Hematopoietic multipotent progenitor cell treated with erythropoietin and hydrocortisone succinate and interleukin-3 and kit ligand, for 4 days (in vitro differentiated cells): ENCODE measurements around the gene CAPN1.
"Not testable (repeated sequence)": the region's sequence is repeated elsewhere in the genome, so short reads cannot be mapped to it uniquely, and the experiment has no call there.

Source experiments
- DNase-seq: peaks from one replicate; pipeline ENCODE4 v3.0.0-alpha.2; 2015

CAPN1 gene

DNA sequence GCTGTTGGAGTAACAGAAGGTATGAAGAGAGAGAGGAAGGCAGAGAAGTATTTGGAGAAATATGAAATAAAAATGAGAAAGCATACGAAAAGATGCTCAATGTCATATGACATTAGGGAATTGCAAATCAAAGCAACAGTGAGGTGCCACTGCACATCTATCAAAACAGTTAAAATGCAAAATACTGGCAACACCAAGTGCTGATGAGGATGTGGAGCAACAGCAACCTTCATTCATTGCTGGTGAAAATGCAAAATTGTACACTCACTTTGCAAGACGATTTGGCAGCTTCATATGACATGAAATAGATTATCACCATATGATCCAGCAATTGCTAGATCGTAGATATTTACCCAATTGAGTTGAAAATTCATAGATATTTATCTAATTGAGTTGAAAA is 21.1 kb upstream of the CAPN1 start:
- DNase-seq = no peak

DNA sequence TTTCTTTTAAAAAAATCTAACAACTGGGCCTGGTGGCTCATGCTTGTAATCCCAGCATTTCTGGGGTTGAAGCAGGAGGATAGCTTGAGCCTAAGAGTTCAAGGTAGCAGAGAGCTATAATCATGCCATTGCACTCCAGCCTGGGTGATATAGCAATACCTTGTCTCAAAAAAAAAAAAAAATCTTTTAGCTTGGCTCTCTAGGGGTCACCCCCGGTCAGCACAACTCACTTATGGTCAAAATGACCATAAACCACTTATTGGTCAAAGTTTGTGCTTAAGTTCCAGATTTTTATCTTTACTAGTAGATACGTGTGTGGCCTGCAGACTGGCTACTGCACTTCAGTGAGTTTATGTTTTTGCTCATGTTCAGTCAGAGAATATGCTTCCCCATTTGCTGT is 18.0 kb upstream of the CAPN1 start:
- DNase-seq = no peak

DNA sequence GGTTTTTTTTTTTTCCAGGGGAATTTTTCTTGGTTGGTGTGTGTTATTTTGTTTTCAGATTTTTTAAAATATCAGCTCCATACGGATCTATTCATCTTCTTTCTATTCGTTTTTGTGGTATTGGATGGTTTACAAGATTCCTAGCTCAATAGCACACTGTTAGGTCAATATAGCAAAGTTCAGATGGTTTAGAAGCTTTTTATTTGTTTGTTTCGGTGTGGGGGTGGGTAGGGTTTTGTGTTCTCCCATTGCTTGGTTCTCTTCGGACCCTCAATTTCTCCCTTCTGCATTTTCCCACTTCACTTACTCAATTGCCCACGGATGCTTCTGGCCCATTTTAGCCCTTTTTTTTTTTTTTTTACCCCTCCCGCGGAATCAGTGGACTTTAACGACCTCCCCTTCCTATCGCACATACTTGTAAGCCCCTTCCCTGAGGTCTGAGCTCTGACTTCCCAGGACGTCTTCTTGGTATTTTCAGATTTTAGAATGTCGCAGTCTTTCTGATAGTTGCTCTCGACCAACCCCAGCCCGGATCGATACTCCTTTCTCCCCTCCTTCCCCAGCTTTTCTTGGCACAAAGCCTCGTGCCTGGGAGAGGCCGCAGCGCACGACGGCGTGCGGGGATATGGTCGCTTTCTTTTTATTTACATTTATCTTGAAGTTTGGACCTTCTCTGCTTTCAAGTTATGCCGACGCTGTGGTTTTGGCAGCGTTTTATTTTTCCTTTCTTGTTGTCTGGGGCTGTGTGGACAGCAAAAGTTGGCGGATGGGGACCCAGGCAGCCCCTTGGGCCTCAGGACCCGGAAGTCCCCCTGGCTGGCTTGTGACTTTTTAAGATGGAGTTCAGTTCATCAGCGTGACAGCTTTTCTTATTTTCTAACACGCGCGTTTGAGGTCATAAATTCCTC is 16.1 kb upstream of the CAPN1 start:
- DNase-seq = no peak

DNA sequence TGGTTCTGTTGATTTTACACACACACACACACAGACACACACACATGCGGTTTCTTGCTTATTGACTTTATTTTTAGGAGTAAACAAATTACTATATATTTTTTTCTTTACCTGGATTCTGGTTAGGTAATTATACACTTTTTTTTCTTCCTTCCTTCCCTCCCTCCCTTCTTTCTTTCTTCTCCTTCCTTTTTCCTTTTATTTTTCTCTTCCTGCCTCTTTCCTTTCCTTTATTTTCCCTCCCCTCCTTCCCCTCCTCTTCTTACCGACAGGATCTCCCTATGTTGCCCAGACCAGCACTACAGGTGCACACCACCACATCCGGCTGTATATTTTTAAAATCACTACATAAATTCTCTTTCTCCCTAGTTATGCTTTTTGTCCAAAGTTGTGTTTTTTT is 14.8 kb upstream of the CAPN1 start:
- no peak for DNase-seq

DNA sequence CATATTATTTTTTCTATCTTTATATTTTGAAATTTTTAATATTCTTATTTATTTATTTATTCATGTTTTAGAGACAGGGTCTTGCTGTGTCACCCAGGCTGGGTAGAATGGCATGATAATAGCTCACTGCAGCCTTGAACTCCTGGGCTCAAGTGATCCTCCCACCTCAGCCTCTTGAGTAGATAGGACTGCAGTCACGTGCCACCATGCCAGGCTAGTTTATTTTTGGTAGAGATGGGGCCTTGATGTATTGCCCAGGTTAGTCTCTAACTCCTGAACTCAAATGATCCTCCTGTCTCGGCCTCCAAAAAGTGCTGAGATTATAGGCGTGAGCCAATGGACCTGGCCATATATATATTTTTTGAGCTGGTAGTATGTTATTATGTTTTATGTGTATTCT is 14.1 kb upstream of the CAPN1 start:
- no peak for DNase-seq

DNA sequence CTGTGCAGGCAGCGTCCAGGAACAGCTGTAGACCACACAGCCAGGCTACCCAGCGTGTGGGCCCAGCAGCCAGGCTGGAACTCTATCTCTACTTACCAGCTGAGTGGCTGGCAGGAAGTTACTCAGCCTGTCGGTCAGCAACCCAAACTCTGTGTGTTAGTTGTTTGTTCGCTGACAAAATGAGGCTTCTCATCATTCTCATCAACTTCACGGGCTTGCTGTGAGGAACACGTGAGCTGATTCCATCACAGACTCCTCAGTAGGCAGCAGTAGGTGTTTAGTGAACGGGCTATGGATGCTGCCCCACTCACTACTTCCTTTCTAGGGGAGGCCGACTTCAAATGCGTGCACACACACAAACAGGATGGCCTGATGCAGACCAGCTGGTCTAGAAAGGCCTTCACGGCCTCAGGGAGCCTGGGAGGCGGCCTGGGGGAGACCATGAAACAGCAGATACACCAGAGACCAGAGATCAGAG is 12.5 kb upstream of the CAPN1 start:
- peak; percentile 97 for DNase-seq

DNA sequence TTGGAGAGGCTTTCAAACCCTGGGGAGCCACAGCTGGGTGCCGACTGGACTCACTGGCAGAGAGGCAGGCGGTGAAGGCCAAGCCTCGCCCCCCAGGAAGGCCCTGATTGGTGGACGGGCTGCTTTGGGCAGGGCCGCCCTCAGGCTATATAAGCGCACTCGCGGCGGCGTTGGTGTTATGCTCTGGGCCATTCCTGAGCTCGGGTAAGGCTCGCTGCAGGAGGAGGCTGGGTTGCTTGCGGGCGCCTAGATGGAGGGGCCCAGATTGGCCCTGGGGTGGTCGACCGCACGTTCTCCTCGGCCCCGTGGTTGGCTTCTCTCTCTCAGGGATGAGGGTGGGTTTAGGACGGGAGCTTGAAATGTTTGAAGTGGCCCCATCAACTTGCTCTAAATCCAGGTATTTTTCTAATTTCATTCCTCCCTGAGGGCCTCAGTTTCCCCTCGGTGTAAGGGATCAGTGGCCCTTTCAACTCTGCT is 11.6 kb upstream of the CAPN1 start, which contains the start of gene SPDYC:
TSS of gene SPDYC (plus strand) at position 176 of the 477 bp plus-strand sequence. CDS start 1,125 bp downstream, outside the sequence.
- DNase-seq = peak; percentile 69

DNA sequence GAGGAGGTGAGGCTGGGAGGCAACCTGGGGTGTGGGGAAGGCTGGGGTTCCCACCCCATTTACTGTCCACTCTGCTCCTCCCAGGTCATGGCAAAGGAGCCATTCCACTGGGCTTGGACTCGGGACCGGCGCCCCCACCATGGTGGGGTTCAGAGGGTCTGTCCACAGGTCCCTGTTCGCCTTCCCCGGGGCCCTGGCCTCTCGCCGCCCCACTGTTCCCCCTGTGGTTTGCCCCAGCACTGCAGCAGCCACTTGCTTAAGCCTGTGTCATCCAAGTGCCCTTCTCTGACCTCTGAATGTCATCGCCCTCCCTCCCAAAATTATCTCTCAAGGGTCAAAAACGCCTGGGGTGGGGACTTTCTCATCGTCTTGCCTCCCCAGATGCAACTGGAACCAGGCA is 9.1 kb upstream of the CAPN1 start:
- no peak for DNase-seq

DNA sequence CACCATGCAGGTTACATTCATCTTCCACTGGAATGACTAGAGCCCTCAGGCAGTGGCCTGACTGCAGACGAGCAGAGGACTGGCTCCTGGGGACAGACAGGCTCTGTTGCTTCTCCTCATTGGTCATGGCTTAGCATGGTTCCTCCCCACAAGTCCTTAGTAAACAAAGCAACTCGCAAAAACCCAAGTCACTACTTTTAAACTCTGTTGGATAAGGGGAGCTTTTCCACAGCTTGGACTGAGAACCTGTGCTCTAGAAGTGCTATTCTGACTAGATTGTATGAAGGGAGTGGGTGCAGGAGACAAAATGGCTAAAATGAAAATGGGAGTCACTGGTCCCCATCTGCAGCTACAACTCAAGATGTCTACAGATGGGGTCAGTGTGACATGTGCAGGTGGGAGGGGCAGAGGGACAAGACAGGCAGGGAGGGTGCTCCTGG is 7.1 kb upstream of the CAPN1 start:
- not testable (repeated sequence) for DNase-seq

DNA sequence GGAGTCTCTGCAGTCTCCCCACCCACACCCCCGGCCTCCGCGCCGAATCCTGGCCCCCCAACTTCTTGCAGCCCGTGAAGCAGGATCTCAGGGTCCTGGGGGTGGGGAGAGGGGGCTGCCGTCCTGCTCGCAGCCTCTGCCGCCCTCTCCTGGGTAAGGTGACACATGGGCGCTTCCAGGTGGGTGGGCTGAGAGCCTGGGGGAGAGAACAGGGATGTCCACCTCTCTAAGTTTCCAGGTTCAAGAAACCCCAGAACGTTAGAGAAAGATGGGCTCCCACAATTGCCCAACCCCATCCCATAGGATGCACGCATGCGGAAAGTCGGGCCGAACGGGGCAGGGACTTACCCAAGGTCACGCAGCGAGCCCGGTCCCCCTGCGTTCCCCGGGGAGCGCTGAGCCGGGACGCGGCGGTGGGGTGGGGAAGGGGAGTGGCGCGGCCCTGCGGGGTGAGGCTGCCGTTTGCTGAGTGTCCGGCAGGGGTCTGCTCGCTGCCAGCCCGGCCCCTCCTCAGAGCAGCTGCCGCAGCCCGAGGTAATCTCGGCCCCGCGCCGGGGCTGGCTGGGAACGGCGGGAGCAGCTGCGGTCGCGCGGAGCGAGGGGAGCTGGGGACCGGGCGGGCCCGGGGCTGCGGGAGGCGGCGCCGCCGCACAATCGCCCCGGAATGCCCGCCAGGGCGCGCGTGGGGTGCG is 705 bp upstream of the CAPN1 start:
- peak; percentile 88 for DNase-seq

DNA sequence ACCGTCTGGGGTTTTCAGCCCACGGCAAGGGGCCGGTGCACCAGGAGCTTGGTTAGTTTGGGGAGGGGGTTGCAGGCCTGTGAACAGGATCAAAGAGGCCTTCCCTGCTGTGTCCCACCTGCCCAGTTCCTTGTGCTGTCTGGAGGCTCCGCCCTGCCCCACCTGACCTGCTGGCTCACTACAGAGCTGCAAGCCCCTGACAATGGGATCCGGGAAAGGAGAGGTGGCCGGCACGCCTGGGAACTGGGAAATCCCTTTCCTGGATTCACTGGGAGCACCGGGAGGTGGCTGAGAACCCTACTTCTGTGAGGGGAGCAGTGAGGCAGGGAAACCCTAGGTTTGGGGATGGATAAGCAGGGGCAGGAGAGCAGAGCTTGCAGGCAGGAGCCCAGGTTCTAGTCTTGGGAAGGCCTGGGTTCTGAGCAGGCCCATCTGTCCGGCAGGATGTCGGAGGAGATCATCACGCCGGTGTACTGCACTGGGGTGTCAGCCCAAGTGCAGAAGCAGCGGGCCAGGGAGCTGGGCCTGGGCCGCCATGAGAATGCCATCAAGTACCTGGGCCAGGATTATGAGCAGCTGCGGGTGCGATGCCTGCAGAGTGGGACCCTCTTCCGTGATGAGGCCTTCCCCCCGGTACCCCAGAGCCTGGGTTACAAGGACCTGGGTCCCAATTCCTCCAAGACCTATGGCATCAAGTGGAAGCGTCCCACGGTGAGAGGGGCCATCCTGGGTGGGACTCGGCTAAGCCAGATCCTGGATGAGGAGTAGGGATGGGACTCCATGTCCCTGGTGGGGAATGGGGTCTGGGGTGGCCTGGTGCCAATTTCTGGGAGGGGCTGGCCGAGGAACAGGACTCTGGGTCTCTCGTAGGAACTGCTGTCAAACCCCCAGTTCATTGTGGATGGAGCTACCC is 786 bp downstream of the CAPN1 start:
- peak; percentile 46 for DNase-seq

GRCh38 chr11:65183201-65183891 is 1.6 kb downstream of the CAPN1 start:
- no peak for DNase-seq

GRCh38 chr11:65184146-65184545 is 2.4 kb downstream of the CAPN1 start:
- no peak for DNase-seq

DNA sequence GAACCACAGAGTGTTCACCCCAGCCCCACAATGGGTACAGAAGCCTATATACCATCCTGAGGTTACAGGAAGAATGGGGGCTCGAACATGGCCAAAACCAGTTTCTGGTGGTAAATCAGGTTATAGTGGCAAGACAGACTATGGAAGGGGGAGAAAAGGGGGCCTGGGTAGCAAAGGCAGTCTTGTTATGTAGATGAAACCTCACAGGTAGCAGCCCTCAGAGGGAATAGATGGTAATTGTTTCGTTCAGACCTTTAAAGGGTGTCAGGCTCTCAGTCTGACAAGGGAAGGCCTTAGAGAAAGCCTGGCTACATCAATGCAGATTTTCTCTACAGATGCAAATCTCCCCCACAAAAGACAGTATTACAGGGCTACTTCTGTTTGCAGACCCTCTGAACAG is 3.4 kb downstream of the CAPN1 start:
- DNase-seq = no peak

DNA sequence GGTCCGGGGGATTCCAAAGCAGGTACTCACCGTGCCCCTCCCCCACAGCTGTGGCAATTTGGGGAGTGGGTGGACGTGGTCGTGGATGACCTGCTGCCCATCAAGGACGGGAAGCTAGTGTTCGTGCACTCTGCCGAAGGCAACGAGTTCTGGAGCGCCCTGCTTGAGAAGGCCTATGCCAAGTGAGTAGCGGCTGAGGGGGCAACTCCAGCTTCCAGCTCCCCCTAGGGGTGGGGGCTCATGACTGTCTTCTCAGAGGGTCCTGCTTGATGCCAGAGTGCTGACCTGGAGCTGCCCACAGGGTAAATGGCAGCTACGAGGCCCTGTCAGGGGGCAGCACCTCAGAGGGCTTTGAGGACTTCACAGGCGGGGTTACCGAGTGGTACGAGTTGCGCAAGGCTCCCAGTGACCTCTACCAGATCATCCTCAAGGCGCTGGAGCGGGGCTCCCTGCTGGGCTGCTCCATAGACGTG is 4.2 kb downstream of the CAPN1 start:
- DNase-seq = peak; percentile 55

GRCh38 chr11:65186701-65187100 is 5.0 kb downstream of the CAPN1 start:
- DNase-seq = no peak

DNA sequence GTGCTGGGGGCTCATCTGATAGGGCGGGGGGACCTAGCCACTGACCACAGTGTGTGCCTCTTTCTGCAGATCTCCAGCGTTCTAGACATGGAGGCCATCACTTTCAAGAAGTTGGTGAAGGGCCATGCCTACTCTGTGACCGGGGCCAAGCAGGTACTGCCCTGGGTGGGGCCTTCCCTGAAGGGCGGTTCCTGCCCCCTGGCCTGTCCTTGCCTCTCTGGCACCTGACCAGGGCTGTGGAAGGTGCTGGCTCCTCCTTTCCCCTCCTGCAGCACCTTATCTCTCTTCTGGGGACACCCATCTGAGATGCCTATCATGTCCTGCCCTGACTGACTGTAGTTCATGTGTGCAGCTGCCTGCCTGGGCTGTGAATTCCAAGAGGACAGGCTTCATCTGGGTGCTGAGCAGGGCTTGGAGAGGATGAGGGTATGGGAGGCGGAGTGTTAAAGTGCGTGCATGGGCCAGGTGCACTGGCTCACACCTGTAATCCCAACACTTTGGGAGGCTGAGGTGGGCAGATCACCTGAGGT is 5.5 kb downstream of the CAPN1 start:
- DNase-seq = no peak

GRCh38 chr11:65187971-65188461 is 6.3 kb downstream of the CAPN1 start:
- no peak for DNase-seq

DNA sequence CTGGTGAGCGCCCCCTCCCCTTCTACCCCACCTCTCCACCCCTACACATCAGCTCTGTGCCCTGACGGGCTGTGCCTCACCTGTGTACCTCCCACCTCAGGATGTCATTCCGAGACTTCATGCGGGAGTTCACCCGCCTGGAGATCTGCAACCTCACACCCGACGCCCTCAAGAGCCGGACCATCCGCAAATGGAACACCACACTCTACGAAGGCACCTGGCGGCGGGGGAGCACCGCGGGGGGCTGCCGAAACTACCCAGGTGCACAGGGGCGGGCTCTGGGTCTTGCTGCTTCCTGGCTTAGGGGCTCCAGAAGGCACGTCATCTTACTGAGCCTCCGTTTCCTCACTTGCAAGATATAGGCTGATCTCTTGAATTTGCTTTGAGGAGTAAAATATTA is 6.8 kb downstream of the CAPN1 start:
- DNase-seq = no peak

DNA sequence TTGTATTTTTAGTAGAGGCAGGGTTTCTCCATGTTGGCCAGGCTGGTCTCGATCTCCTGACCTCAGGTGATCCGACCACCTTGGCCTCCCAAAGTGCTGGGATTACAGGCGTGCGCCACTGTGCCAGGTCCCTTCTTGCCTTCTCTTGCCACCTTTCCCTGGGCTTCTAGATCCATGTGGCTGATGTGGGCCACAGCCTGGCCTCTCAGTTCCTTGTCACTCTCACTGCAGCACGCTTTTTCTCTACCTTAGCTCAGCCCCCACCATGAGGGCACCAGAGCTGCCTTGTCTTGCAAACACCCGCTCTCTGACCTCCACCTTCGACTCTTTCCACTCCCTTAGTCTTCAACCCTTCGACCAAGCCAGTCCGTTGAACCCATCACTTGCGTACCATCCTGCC is 7.5 kb downstream of the CAPN1 start:
- no peak for DNase-seq

DNA sequence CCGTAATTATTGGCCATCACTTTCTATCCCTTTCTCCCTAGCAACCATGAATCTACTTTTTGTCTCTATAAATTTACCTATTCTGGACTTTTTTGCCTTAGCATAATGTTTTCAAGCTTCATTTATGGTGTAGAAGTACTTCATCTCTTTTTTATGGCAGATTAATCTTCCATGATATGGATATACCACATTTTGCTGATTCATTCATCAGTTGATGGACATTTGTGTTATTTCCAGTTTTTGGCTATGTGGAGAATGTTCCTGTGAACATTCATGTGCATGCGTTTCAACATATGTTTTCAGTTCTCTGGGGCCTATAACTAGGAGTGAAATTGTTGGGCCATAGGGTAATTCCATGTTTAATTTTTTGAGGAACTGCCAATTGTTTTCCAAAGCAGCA is 12.8 kb downstream of the CAPN1 start:
- DNase-seq = no peak

DNA sequence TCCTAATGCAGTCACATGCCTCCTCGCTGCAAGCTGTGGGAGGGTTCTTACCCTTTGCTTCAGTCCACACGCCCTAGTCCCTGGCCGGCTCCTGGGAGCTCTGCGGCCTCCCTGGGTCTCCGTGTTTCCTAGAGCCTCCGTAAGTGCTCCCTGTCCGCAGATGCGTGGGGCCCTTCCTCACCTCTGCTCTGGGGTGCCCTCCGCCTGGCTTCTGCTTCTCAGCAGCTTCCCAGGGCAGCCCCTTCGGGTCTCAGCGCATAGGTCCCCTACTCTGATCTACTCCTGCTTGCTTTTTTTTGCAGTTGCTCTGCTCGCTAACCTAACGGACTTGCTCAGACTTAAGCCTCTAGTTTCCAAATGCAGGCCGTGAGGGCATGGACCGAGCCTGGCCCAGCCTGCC is 22.4 kb downstream of the CAPN1 start:
- DNase-seq = no peak
